Hair follicle dermal papilla cell (primary cell): ENCODE results near the gene CEP78. TPM values are rescaled to one million over a fixed set of nuclear protein-coding genes. Genes with fewer than 3 reads are reported as not detected.

Experiments
- small RNA-seq: library from RNA; depleted of rRNA; stranded (forward); fragments of <200 nt; gene quantifications from one replicate; pipeline ENCODE3, GENCODE V24; 2012
- total RNA-seq: library from RNA; depleted of rRNA; stranded (reverse); fragments of >200 nt; gene quantifications from 2 replicates; pipeline ENCODE4 v1.2.3, GENCODE V29; 2012

The CEP78 gene, protein sequence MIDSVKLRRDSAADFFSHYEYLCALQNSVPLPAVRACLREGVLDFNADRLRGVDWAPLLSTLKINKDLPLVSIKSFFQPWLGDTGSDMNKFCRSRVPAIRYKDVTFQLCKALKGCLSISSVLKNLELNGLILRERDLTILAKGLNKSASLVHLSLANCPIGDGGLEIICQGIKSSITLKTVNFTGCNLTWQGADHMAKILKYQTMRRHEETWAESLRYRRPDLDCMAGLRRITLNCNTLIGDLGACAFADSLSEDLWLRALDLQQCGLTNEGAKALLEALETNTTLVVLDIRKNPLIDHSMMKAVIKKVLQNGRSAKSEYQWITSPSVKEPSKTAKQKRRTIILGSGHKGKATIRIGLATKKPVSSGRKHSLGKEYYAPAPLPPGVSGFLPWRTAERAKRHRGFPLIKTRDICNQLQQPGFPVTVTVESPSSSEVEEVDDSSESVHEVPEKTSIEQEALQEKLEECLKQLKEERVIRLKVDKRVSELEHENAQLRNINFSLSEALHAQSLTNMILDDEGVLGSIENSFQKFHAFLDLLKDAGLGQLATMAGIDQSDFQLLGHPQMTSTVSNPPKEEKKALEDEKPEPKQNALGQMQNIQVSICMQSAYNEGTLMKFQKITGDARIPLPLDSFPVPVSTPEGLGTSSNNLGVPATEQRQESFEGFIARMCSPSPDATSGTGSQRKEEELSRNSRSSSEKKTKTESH
- 10.5 and 11.4 TPM in 2 replicates for total RNA-seq

GRCh38 chr9:78235762-78236550 is at the start of gene CEP78:
CEP78 (plus strand) TSS chr9:78236075; CDS start chr9:78236351, 276 bp downstream.

GRCh38 chr9:78296893-78297671 is 61.2 kb downstream of the CEP78 start, which contains the start of gene PSAT1:
PSAT1 (plus strand) TSS chr9:78297125; CDS start chr9:78297211, 86 bp downstream.

Small RNAs within 50 kb of the gene (small RNA-seq; reads per million reads assigned to genes)
- gene AL353705.4 = not detected

Other genes starting within 250 kb of the CEP78 start
- 47.0 and 52.1 TPM in 2 replicates for gene GNAQ, start 204.3 kb upstream of the CEP78 start, total RNA-seq
- gene PSAT1, start 61.0 kb downstream of the CEP78 start, total RNA-seq = 116 and 127 TPM in 2 replicates